IMR-90 (cell line): ENCODE measurements around the gene PRKCE. TPM values are rescaled to one million over a fixed set of nuclear protein-coding genes. Genes with fewer than 3 reads are reported as not detected.

Source experiments
- ATAC-seq: fragments of 200-7000 bp; cut with Tn5 transposase; 2 replicates; pipeline ENCODE4 v1.9.1; 2020; ENCODE audit warnings: low read depth, mild to moderate bottlenecking, moderate library complexity
- BruUV-seq: library from RNA; stranded (reverse); fragments of 400-500 nt; replicated peaks from 2 replicates; lab custom pipeline; 2021; lab: Mats Ljungman, UMichigan
- CTCF ChIA-PET: fragments of 300-600 bp; formaldehyde crosslinking; extraction: SDS; loops from one replicate; lab custom pipeline; 2021; ENCODE audit warnings: antibody characterized with exemption; lab: Yijun Ruan, JAX
- POLR2A ChIA-PET: fragments of 300-600 bp; sonication (Branson Sonifier 250); formaldehyde crosslinking; loops from one replicate; lab custom pipeline; 2022; ENCODE audit warnings: antibody characterized with exemption; ENCODE audit not compliant: unreplicated experiment; lab: Charles Lee
- DNase-seq: peaks from one replicate; pipeline ENCODE4 v3.0.0; 2013
- H2AFZ ChIP-seq: replicated peaks from 2 replicates; pipeline ENCODE3; 2013; ENCODE audit warnings: low read length, mild to moderate bottlenecking; ENCODE audit not compliant: poor library complexity
- H2AK5ac ChIP-seq: 2 replicates; pipeline ENCODE4 v1.6.1; 2013; ENCODE audit warnings: low read depth, low read length, inconsistent platforms
- H2AK9ac ChIP-seq: replicated peaks from 2 replicates; pipeline ENCODE3; 2013; ENCODE audit warnings: mild to moderate bottlenecking, low read depth, low read length, moderate library complexity; ENCODE audit not compliant: poor library complexity
- H2BK120ac ChIP-seq: 2 replicates; pipeline ENCODE4 v1.6.1; 2013; ENCODE audit warnings: low read depth, low read length, inconsistent platforms
- H2BK15ac ChIP-seq: 3 replicates; pipeline ENCODE4 v1.6.1; 2013; ENCODE audit warnings: low read depth, low read length, inconsistent platforms
- H2BK20ac ChIP-seq: 2 replicates; pipeline ENCODE4 v1.6.1; 2013; ENCODE audit warnings: low read depth, mild to moderate bottlenecking, inconsistent platforms, low read length, moderate library complexity
- H2BK5ac ChIP-seq: 2 replicates; pipeline ENCODE4 v1.6.1; 2013; ENCODE audit warnings: mild to moderate bottlenecking, low read depth, low read length, inconsistent platforms; ENCODE audit not compliant: poor library complexity, severe bottlenecking
- H3K14ac ChIP-seq: replicated peaks from 2 replicates; pipeline ENCODE4 v1.6.1; 2013; ENCODE audit warnings: low read depth, low read length, inconsistent platforms
- H3K18ac ChIP-seq: 2 replicates; pipeline ENCODE4 v1.6.1; 2013; ENCODE audit warnings: low read depth, low read length, control low read depth
- H3K23ac ChIP-seq: 2 replicates; pipeline ENCODE4 v1.6.1; 2013; ENCODE audit warnings: low read depth, low read length, inconsistent platforms
- H3K27ac ChIP-seq: 2 replicates; pipeline ENCODE4 v1.5.1; 2013; ENCODE audit warnings: mild to moderate bottlenecking, control low read depth, low read length; ENCODE audit not compliant: insufficient read depth
- H3K27me3 ChIP-seq: 2 replicates; pipeline ENCODE4 v1.6.1; 2013; ENCODE audit warnings: low read length; ENCODE audit not compliant: control insufficient read depth, insufficient read depth
- H3K36me3 ChIP-seq: 2 replicates; pipeline ENCODE4 v1.6.1; 2013; ENCODE audit warnings: low read length, mixed read lengths; ENCODE audit not compliant: control insufficient read depth, insufficient read depth
- H3K4ac ChIP-seq: 2 replicates; pipeline ENCODE4 v1.6.1; 2013; ENCODE audit warnings: low read depth, low read length, inconsistent platforms
- H3K4me1 ChIP-seq: 2 replicates; pipeline ENCODE4 v1.6.1; 2013; ENCODE audit warnings: low read length, mixed read lengths; ENCODE audit not compliant: control insufficient read depth, insufficient read depth
- H3K4me2 ChIP-seq: 2 replicates; pipeline ENCODE4 v1.6.1; 2013; ENCODE audit warnings: low read depth, mild to moderate bottlenecking, control low read depth, low read length, moderate library complexity
- H3K4me3 ChIP-seq: 2 replicates; pipeline ENCODE4 v1.5.1; 2013; ENCODE audit warnings: low read depth, mild to moderate bottlenecking, control low read depth, low read length, moderate library complexity; ENCODE audit not compliant: insufficient read depth
- H3K56ac ChIP-seq: 2 replicates; pipeline ENCODE4 v1.6.1; 2013; ENCODE audit warnings: low read length, inconsistent platforms; ENCODE audit not compliant: insufficient read depth; ENCODE audit errors: extremely low read depth
- H3K79me1 ChIP-seq, 2 experiments: 2 replicates each; pipeline ENCODE4 v1.6.1; 2013; ENCODE audit warnings: low read length in 2 of 2, inconsistent platforms in 1 of 2, low read depth in 1 of 2
- H3K9ac ChIP-seq: 2 replicates; pipeline ENCODE4 v1.6.1; 2013; ENCODE audit warnings: low read depth, low read length, control low read depth
- H3K9me1 ChIP-seq: 2 replicates; pipeline ENCODE4 v1.6.1; 2013; ENCODE audit warnings: low read length, inconsistent platforms; ENCODE audit not compliant: insufficient read depth
- H3K9me3 ChIP-seq: 2 replicates; pipeline ENCODE4 v1.6.1; 2013; ENCODE audit warnings: low read length; ENCODE audit not compliant: control insufficient read depth, insufficient read depth
- H4K20me1 ChIP-seq: 2 replicates; pipeline ENCODE4 v1.6.1; 2013; ENCODE audit warnings: low read length, inconsistent platforms; ENCODE audit not compliant: insufficient read depth
- H4K5ac ChIP-seq: 2 replicates; pipeline ENCODE4 v1.6.1; 2013; ENCODE audit warnings: mild to moderate bottlenecking, low read depth, low read length, control low read depth
- H4K8ac ChIP-seq, 2 experiments: 2 replicates each; pipeline ENCODE4 v1.6.1; 2013; ENCODE audit warnings: low read depth in 2 of 2, low read length in 2 of 2, control low read depth in 1 of 2, inconsistent platforms in 1 of 2
- H4K91ac ChIP-seq: 2 replicates; pipeline ENCODE4 v1.6.1; 2013; ENCODE audit warnings: low read depth, low read length, inconsistent platforms; ENCODE audit not compliant: insufficient read depth
- CTCF ChIP-seq: conservative IDR thresholded peaks from 2 replicates; pipeline ENCODE4 v1.5.1; 2012; ENCODE audit warnings: mild to moderate bottlenecking, low read depth, low read length, improper control_type of control experiment
- RCOR1 ChIP-seq: IDR thresholded peaks from 2 replicates; pipeline ENCODE4 v1.6.1; 2012; ENCODE audit warnings: mild to moderate bottlenecking, low read length, improper control_type of control experiment; ENCODE audit not compliant: insufficient replicate concordance
- WGBS, 2 experiments: methylation state at CpG; one replicate each; pipeline versions ENCODE4 v1.1.5 to v1.1.7; 2013; ENCODE audit warnings: missing lambda C conversion rate in 2 of 2; ENCODE audit not compliant: insufficient read length in 1 of 2; ENCODE audit errors: extremely low coverage in 2 of 2; 5-methylcytosine and 5-hydroxymethylcytosine counted together
- dilution Hi-C: fragments of 300-500 bp; cut with HindIII; formaldehyde crosslinking; loops from one replicate; pipeline ENCODE4 v1.14.3; 2018; ENCODE audit warnings: low sequenced_read_pairs; ENCODE audit not compliant: unreplicated experiment
- in situ Hi-C: fragments of 300-500 bp; cut with MboI; formaldehyde crosslinking; loops from 3 replicates; pipeline ENCODE4 v1.14.3; 2019; ENCODE audit warnings: low sequenced_read_pairs, inconsistent platforms, mixed read lengths
- intact Hi-C: fragments of 100-400 bp; cut with micrococcal nuclease; formaldehyde crosslinking; loops from 2 replicates; pipeline ENCODE4 v1.10.0; 2022
- polyA plus RNA-seq, 3 experiments: library from polyadenylated mRNA; depleted of rRNA; stranded (reverse); fragments of >200 nt; gene quantifications; 2 replicates each; pipeline ENCODE4 v1.2.3, GENCODE V29; 2012; ENCODE audit warnings: low replicate concordance in 1 of 3
- total RNA-seq: library from RNA; depleted of rRNA; stranded (reverse); fragments of >200 nt; gene quantifications from 2 replicates; pipeline ENCODE4 v1.2.3, GENCODE V29; 2012

PRKCE gene
- total and polyA plus RNA-seq, 2 of the 4 experiments (the other 2 are of a cell fraction): 8.1 to 32.4 TPM

- no peak overlapping the region for H3K4me2 ChIP-seq
- in situ Hi-C loops: no loop called here
- no peak overlapping the region for H3K14ac ChIP-seq
- no peak overlapping the region for H2AFZ ChIP-seq
- H3K27ac ChIP-seq: no peak overlapping the region
- no peak overlapping the region for H4K8ac ChIP-seq
- H3K9me3 ChIP-seq: no peaks in the 10 kb centered on the region
- ATAC-seq (no peak), DNase-seq (no peak)
- no peak overlapping the region for H2BK5ac ChIP-seq
- H2BK15ac ChIP-seq: no peak overlapping the region
- no peak overlapping the region for H3K23ac ChIP-seq
- TF ChIP-seq CTCF: no peak
- no peak for TF ChIP-seq RCOR1
- no TSS peak for BruUV-seq
- H3K56ac ChIP-seq: no peak overlapping the region
- H3K4ac ChIP-seq: no peak overlapping the region
- H3K4me3 ChIP-seq: no peak overlapping the region
- no peak overlapping the region for H2BK20ac ChIP-seq
- H4K5ac ChIP-seq: no peak overlapping the region
- H3K9me1 ChIP-seq: no peaks in the 10 kb centered on the region; the same call in 1 of the 2 replicates
- no peaks in the 10 kb centered on the region for H3K36me3 ChIP-seq
- dilution Hi-C loops: no loop called here
- no peak overlapping the region for H2AK9ac ChIP-seq
- no peak overlapping the region for H3K9ac ChIP-seq
- H4K91ac ChIP-seq: no peak overlapping the region
- no peaks in the 10 kb centered on the region for H3K27me3 ChIP-seq
- WGBS, 2 experiments: 71% methylated on average over 3 of the region's 5 CpGs; no CpG with 5 or more reads in 1 of the 2 experiments
- intact Hi-C loops: no loop called here
- POLR2A ChIA-PET: no interaction called here
- peaks cover 8 to 11% of the 10 kb centered on the region in 2 experiments for H3K79me1 ChIP-seq
- CTCF ChIA-PET: interaction anchor here (1.1 kb wide), 1 partner anchor 21 kb away, joined by 3 read pairs; no protein-coding TSS in a partner anchor
- no peak overlapping the region for H3K18ac ChIP-seq
- no peak overlapping the region for H2BK120ac ChIP-seq
- H4K20me1 ChIP-seq: peaks cover 11% of the 10 kb centered on the region
- H3K4me1 ChIP-seq: peaks cover 2% of the 10 kb centered on the region; the same call in 1 of the 2 replicates
- H2AK5ac ChIP-seq: no peak overlapping the region
These were observed 148.4 kb downstream of the PRKCE start for GRCh38 chr2:45799679-45800381.
